ENCODE results near the gene SENP6. TPM values are rescaled to one million over a fixed set of nuclear protein-coding genes. Genes with fewer than 3 reads are reported as not detected.
"Not testable (repeated sequence)": the region's sequence is repeated elsewhere in the genome, so short reads cannot be mapped to it uniquely, and the experiment has no call there.

The SENP6 gene
- total RNA-seq, 4 donors from 2014 or later = 79.9 to 218 (median 91.5) TPM

DNA sequence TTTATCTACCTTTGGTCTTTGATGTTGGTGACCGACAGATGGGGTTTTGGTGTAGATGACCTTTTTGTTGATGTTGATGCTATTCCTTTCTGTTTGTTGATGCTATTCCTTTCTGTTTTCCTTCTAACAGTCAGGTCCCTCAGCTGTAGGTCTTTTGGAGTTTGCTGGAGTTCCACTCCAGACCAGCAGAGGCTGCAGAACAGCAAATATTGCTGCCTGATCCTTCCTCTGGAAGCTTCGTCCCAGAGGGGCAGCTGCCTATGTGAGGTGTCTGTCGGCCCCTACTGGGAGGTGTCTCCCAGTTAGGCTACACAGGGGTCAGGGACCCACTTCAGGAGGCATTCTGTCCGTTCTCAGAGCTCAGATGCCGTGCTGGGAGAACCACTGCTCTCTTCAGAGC, 85.9 kb downstream of the SENP6 start:
- DNase-seq, H3K27me3 ChIP-seq, H3K4me1 ChIP-seq, H3K27ac ChIP-seq, H3K9me3 ChIP-seq, H3K4me3 ChIP-seq: not testable (repeated sequence)
- TF ChIP-seq, protein P1, sequence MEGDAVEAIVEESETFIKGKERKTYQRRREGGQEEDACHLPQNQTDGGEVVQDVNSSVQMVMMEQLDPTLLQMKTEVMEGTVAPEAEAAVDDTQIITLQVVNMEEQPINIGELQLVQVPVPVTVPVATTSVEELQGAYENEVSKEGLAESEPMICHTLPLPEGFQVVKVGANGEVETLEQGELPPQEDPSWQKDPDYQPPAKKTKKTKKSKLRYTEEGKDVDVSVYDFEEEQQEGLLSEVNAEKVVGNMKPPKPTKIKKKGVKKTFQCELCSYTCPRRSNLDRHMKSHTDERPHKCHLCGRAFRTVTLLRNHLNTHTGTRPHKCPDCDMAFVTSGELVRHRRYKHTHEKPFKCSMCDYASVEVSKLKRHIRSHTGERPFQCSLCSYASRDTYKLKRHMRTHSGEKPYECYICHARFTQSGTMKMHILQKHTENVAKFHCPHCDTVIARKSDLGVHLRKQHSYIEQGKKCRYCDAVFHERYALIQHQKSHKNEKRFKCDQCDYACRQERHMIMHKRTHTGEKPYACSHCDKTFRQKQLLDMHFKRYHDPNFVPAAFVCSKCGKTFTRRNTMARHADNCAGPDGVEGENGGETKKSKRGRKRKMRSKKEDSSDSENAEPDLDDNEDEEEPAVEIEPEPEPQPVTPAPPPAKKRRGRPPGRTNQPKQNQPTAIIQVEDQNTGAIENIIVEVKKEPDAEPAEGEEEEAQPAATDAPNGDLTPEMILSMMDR (IDR thresholded peaks at IDR 0.05) = peak in 2 of 6 experiments; percentile 3 to 12
- H3K36me3 ChIP-seq = peaks cover 0 to 25% (median 0%) of the 10 kb centered on the region in 3 donors

DNA sequence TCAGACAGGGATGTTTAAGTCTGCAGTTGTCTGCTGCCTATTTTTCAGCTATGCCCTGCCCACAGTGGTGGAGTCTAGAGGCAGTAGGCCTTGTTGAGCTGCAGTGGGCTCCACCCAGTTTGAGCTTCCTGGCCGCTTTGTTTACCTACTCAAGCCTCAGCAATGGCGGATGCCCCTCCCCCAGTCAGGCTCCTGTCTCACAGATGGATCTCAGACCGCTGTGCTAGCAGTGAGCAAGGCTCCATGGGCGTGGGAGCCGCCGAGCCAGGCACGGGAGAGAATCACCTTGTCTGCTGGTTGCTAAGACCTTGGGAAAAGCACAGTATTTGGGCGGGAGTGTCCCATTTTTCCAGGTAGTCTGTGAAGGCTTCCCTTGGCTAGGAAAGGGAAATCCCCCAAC, 86.3 kb downstream of the SENP6 start:
- H3K36me3 ChIP-seq = peaks cover 0 to 21% (median 0%) of the 10 kb centered on the region in 3 donors
- not testable (repeated sequence) for H3K4me1 ChIP-seq, DNase-seq, H3K4me3 ChIP-seq, H3K27me3 ChIP-seq, H3K27ac ChIP-seq, H3K9me3 ChIP-seq

DNA sequence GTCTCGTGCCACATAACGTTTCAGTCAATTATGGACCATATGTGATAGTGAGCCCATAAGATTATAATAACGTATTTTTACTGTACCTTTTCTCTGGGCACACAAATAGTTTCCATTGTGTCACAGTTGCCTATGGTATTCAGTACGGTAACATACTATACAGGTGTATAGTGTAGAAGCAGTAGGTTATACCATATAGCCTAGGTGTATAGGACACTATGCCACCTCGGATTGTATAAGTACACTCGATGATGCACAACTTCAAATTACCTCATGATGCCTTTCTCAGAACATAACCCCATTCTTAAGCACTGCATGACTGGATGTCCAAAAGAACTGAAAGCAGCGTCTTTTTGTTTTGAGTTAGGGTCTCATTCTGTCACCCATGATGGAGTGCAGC, 87.9 kb downstream of the SENP6 start:
- Histone ChIP-seq H3K4me3 (no peak overlapping the region), H3K27ac (no peak overlapping the region), H3K9me3 (no peaks in the 10 kb centered on the region), H3K4me1 (no peaks in the 10 kb centered on the region), H3K27me3 (no peaks in the 10 kb centered on the region), H3K36me3 (peaks cover 0 to 18% (median 0%) of the 10 kb centered on the region in 3 donors)
- no peak for DNase-seq
- TF ChIP-seq, protein P1 (IDR thresholded peaks at IDR 0.05) = no peak
- no peak for TF ChIP-seq POLR2A (IDR thresholded peaks at IDR 0.05)

DNA sequence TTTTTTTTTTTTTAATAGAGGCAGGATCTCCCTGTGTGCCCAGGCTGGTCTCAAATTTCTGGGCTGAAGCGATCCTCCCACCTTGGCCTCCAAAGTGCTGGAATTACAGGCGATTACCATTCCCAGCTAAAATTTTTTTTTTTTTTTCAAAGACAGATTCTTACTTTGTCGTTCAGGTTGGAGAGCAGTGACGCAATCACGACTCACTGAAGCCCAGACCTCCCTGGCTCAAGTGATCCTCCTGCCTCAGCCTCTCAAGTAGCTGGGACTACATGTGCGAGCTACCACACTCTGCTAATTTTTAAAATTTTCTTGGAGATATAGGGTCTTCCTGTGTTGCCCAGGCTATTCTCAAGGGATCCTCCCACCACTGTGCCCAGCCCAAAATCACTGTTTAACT, 89.3 kb downstream of the SENP6 start:
- Histone ChIP-seq H3K9me3 (no peaks in the 10 kb centered on the region), H3K27me3 (no peaks in the 10 kb centered on the region), H3K27ac (no peak overlapping the region), H3K4me1 (no peaks in the 10 kb centered on the region), H3K4me3 (no peak overlapping the region), H3K36me3 (peaks cover 0 to 24% (median 0%) of the 10 kb centered on the region in 3 donors)
- TF ChIP-seq, protein P1 (IDR thresholded peaks at IDR 0.05) = no peak
- no peak for DNase-seq

DNA sequence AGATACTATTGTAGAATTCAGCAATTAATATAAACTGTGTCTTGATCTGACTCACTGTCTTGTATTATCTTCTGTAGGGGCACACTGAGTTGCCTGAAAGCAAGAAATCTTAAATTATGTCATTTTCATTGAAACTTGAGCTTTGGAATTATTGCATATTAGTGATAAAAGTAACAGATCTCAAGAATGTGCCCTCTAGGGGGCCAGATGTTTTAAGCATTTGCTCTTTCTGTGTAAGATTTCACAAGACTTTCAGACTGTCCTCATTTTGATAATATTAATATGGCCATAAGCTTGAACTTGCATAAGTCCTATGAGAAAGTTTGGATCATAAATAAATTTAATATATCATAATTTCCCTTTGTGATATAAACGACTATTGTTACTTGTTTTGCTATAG, 91.9 kb downstream of the SENP6 start:
- H3K36me3 ChIP-seq = peaks cover 0 to 38% (median 0%) of the 10 kb centered on the region in 3 donors
- H3K4me3 ChIP-seq = no peak overlapping the region
- H3K9me3 ChIP-seq = no peaks in the 10 kb centered on the region
- H3K4me1 ChIP-seq = no peaks in the 10 kb centered on the region
- TF ChIP-seq, protein P1 (IDR thresholded peaks at IDR 0.05) = no peak
- TF ChIP-seq POLR2A (IDR thresholded peaks at IDR 0.05) = no peak
- no peaks in the 10 kb centered on the region for H3K27me3 ChIP-seq
- no peak overlapping the region for H3K27ac ChIP-seq
- no peak for DNase-seq

DNA sequence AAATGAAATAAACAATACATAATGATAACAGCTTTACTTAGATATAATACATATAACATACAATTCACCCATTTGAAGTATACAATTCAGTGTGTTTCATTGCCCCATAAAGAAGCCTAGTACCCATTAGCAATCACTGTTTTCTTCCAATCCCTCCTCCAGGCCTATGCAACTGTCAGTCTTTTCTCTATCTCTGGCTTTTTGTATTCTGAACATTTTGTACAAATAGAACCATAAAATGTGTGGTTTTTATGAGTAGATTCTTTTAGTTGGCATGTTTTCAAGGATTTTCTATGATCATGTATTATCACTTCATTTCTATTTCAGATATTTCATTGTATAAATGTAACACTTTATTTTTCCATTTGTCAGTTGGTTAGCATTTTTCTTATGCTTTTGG, 92.7 kb downstream of the SENP6 start:
- no peaks in the 10 kb centered on the region for H3K4me1 ChIP-seq
- H3K27me3 ChIP-seq = no peaks in the 10 kb centered on the region
- no peak for DNase-seq
- peaks cover 0 to 35% (median 0%) of the 10 kb centered on the region in 3 donors for H3K36me3 ChIP-seq
- TF ChIP-seq, protein P1 (IDR thresholded peaks at IDR 0.05) = no peak
- TF ChIP-seq POLR2A (IDR thresholded peaks at IDR 0.05) = no peak
- H3K4me3 ChIP-seq = no peak overlapping the region
- H3K27ac ChIP-seq = no peak overlapping the region
- H3K9me3 ChIP-seq = no peaks in the 10 kb centered on the region

DNA sequence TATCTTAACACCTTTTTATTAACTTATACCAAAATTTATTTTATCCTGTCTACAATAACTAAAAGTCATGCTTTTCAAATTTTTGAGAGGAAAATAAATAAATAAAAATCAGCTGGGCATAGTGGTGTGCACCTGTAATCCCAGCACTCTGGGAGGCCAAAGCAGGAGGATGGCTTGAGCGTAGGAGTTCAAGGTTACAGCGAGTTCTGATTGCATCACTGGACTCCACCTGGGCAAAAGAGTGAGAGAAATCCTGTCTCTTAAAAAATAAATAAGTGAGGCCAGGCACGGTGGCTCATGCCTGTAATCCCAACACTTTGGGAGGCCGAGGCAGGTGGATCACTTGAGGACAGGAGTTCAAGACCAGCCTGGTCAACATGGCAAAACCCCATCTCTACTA, 106.7 kb downstream of the SENP6 start:
- not testable (repeated sequence) for H3K4me1 ChIP-seq, H3K4me3 ChIP-seq, H3K9me3 ChIP-seq, H3K27ac ChIP-seq, H3K27me3 ChIP-seq, DNase-seq
- H3K36me3 ChIP-seq = peaks cover 0 to 53% (median 0%) of the 10 kb centered on the region in 3 donors
